ENCODE data around the gene JUN. TPM values are rescaled to one million over a fixed set of nuclear protein-coding genes. Genes with fewer than 3 reads are reported as not detected.

Gene JUN
- total and polyA plus RNA-seq, 3 experiments from 2014 or later: 25.5 to 163 (median 27.7) TPM

DNA sequence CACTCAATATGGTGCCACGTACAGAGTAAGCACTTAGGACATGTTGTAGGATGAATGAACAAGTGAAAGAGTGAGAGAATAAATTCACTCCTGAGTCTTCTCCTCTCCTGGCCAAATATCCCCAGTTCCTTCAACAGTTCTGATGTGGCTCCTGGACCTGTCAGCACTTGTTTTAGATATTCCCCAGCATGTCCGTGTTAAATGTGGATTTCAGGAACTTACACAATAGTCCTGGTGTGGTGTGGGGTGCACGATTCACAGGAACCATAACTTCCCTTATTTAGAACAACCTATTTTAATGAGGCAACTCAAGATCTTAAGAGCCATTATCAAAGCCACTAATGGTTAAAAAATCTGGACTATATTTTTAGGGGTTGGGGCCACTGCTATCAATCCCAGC is 45.0 kb downstream of the JUN start:
- H3K9me3 ChIP-seq (ENCODE audit: low read length): no peaks in the 10 kb centered on the region
- no peaks in the 10 kb centered on the region for H3K4me1 ChIP-seq (ENCODE audit: insufficient read depth, low read length)
- H3K27me3 ChIP-seq (ENCODE audit: insufficient read depth, low read length, poor library complexity, severe bottlenecking): no peaks in the 10 kb centered on the region
- ChIA-PET POLR2A (interaction anchor here (0.6 kb wide), 1 partner anchor 16 kb away, joined by 6 read pairs; no protein-coding TSS in a partner anchor), CTCF (interaction anchor here (0.8 to 2.0 kb wide), 8 partner anchors 9 to 1208 kb away, joined by 3 to 11 read pairs (median 4); partner anchors contain the start of gene JUN)
- Mint-ChIP-seq H3K36me3 (no peaks in the 10 kb centered on the region), H3K4me1 (peaks cover 5 to 13% (median 9%) of the 10 kb centered on the region in 3 donors), H3K27ac (no peak overlapping the region), H3K9me3 (no peaks in the 10 kb centered on the region), H3K4me3 (no peak overlapping the region), H3K27me3 (peaks cover 0 to 3% of the 10 kb centered on the region in 2 donors)
- no peak overlapping the region for H3K27ac ChIP-seq (ENCODE audit: low read depth, low read length)
- no peak for DNase-seq
- no peaks in the 10 kb centered on the region for H3K36me3 ChIP-seq (ENCODE audit: insufficient read depth, low read length)
- H3K4me3 ChIP-seq (ENCODE audit: low read length): no peak overlapping the region

DNA sequence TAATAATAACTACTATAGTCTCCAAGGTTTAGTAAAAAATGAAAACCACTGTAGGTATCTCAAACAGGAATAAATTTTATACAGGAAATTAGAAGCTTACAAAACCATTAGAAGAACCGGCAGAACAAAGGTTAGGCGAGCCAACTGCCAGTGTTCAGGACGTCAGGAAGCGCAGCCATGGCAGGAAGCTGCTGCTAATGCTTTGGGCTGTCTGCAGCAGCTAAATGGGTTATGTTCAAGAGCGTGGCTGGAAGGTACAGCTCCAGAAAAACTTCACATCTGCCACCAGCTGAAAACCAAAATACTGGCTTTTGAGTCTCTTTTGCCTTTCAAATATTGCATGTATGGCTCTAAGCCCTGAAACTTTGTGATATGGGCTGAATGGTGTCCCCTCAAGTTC is 48.3 kb downstream of the JUN start:
- H3K27me3 Mint-ChIP-seq: peaks cover 0 to 2% of the 10 kb centered on the region in 2 donors
- DNase-seq: no peak
- H3K27ac ChIP-seq (ENCODE audit: low read depth, low read length): no peak overlapping the region
- no peaks in the 10 kb centered on the region for H3K36me3 ChIP-seq (ENCODE audit: insufficient read depth, low read length)
- ChIA-PET POLR2A (no interaction called here), CTCF (no interaction called here)
- no peaks in the 10 kb centered on the region for H3K36me3 Mint-ChIP-seq
- H3K4me1 ChIP-seq (ENCODE audit: insufficient read depth, low read length): no peaks in the 10 kb centered on the region
- no peak overlapping the region for H3K27ac Mint-ChIP-seq
- no peaks in the 10 kb centered on the region for H3K9me3 Mint-ChIP-seq
- H3K9me3 ChIP-seq (ENCODE audit: low read length): no peaks in the 10 kb centered on the region
- no peaks in the 10 kb centered on the region for H3K27me3 ChIP-seq (ENCODE audit: insufficient read depth, low read length, poor library complexity, severe bottlenecking)
- no peak overlapping the region for H3K4me3 Mint-ChIP-seq
- H3K4me3 ChIP-seq (ENCODE audit: low read length): no peak overlapping the region
- H3K4me1 Mint-ChIP-seq: peaks cover 5 to 13% (median 9%) of the 10 kb centered on the region in 3 donors

GRCh38 chr1:58734630-58735029 is 49.2 kb downstream of the JUN start:
- Mint-ChIP-seq H3K9me3 (no peaks in the 10 kb centered on the region), H3K27me3 (peaks cover 0 to 2% of the 10 kb centered on the region in 2 donors), H3K4me3 (no peak overlapping the region), H3K27ac (no peak overlapping the region), H3K4me1 (peaks cover 5 to 13% (median 6%) of the 10 kb centered on the region in 3 donors), H3K36me3 (no peaks in the 10 kb centered on the region)
- DNase-seq: no peak
- Histone ChIP-seq H3K36me3 (ENCODE audit: insufficient read depth, low read length) (no peaks in the 10 kb centered on the region), H3K4me3 (ENCODE audit: low read length) (no peak overlapping the region), H3K4me1 (ENCODE audit: insufficient read depth, low read length) (no peaks in the 10 kb centered on the region), H3K9me3 (ENCODE audit: low read length) (no peaks in the 10 kb centered on the region), H3K27me3 (ENCODE audit: insufficient read depth, low read length, poor library complexity, severe bottlenecking) (no peaks in the 10 kb centered on the region), H3K27ac (ENCODE audit: low read depth, low read length) (no peak overlapping the region)
- CTCF ChIA-PET: no interaction called here
- POLR2A ChIA-PET: no interaction called here

DNA sequence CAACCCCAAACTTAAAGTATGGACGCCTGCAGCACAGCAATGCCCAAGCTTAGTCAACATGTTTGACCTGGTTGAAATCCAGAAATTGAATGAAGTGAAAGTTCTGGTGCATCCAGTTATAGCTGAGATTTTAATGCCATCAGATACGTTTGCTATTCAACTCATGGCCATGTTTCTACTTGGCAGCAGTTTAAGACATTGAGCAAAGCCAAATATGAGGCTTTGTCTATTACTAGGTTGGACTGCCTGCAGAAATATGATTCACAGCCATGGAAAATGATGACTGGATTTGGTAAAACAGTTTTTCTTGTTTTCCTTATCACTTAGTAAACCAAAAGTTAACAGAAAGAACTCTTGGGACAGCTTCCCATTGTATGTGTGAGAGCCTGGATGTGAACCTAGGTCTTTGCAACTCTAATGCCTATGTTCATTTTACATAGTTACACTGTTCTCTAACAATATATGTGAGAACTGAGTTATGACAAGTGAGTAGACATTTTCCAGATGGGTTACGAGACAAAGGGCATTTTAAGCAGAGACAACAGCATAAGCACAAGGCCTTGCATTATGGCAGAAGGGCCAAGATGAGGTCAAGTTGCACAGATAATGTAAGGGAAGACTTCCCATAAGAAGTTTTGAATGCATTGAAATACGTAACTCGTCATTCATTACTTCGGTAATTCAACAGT is 51.6 kb downstream of the JUN start:
- Histone ChIP-seq H3K27me3 (ENCODE audit: insufficient read depth, low read length, poor library complexity, severe bottlenecking) (no peaks in the 10 kb centered on the region), H3K4me1 (ENCODE audit: insufficient read depth, low read length) (no peaks in the 10 kb centered on the region), H3K4me3 (ENCODE audit: low read length) (no peak overlapping the region), H3K36me3 (ENCODE audit: insufficient read depth, low read length) (no peaks in the 10 kb centered on the region), H3K9me3 (ENCODE audit: low read length) (no peaks in the 10 kb centered on the region), H3K27ac (ENCODE audit: low read depth, low read length) (no peak overlapping the region)
- peaks cover 0 to 2% of the 10 kb centered on the region in 2 donors for H3K27me3 Mint-ChIP-seq
- ChIA-PET POLR2A (no interaction called here), CTCF (no interaction called here)
- DNase-seq: no peak
- H3K4me3 Mint-ChIP-seq: no peak overlapping the region
- H3K36me3 Mint-ChIP-seq: no peaks in the 10 kb centered on the region
- no peaks in the 10 kb centered on the region for H3K9me3 Mint-ChIP-seq
- H3K4me1 Mint-ChIP-seq: peaks cover 4 to 12% (median 9%) of the 10 kb centered on the region in 3 donors
- no peak overlapping the region for H3K27ac Mint-ChIP-seq

Other genes starting within 250 kb of the JUN start
- gene OMA1, start 237.3 kb downstream of the JUN start, total RNA-seq: 10 to 100 TPM; 15.9 to 17.6 TPM
- gene OMA1, start 237.3 kb downstream of the JUN start, polyA plus RNA-seq: 40.5 TPM
- gene TACSTD2, start 206.8 kb downstream of the JUN start, total RNA-seq: not detected
- not detected for gene TACSTD2, start 206.8 kb downstream of the JUN start, polyA plus RNA-seq
- gene MYSM1, start 84.0 kb downstream of the JUN start, total RNA-seq: 10 to 100 TPM; 28.6 to 31.5 TPM
- 8.6 TPM for gene MYSM1, start 84.0 kb downstream of the JUN start, polyA plus RNA-seq